ENCODE data around the gene CLEC11A. TPM values are rescaled to one million over a fixed set of nuclear protein-coding genes. Genes with fewer than 3 reads are reported as not detected.

The CLEC11A gene
- total and polyA plus RNA-seq, 10 of the 15 experiments (the other 5 are each of a cell fraction or from before 2014, with no cell fraction given) = not detected

DNA sequence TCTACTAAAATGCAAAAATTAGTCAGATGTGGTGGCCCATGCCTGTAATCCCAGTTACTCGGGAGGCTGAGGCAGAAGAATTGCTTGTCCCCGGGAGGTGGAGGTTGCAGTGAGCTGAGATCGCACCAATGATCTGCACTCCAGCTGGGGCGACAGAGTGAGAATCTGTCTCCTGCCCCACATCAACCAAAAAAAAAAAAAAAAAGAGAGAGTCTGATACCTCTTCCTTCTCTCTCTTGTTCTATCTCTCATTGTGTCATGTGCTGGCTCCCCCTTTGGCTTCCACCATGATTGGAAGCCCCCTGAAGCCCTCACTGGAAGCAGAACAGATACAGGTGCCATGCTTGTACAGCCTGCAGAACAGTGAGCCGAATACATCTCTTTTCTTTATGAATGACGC is 20.4 kb downstream of the CLEC11A start:
- TF ChIP-seq SMC3 (IDR thresholded peaks at IDR 0.05; ENCODE audit: borderline replicate concordance, low read length) (no peak), HDAC6 (IDR thresholded peaks at IDR 0.05; ENCODE audit: unreplicated experiment) (no peak)
- ATAC-seq (no peak), FAIRE-seq (no peak), DNase-seq (ENCODE audit: low read depth, low spot score) (no peak)
- Histone ChIP-seq H3K27ac (ENCODE audit: control insufficient read depth, insufficient read depth) (no peak overlapping the region), H3K4me1 (ENCODE audit: control insufficient read depth, insufficient read depth, low read length) (no peaks in the 10 kb centered on the region), H3K9ac (ENCODE audit: control insufficient read depth, insufficient read depth, low read length) (no peak overlapping the region), H3K9me3 (replicated peaks; ENCODE audit: control insufficient read depth, insufficient read depth, low read length) (no peaks in the 10 kb centered on the region), H3K4me3 (no peak overlapping the region), H3K4me2 (ENCODE audit: control insufficient read depth, insufficient read depth) (no peak overlapping the region), H3K79me2 (ENCODE audit: control insufficient read depth, insufficient read depth, low read length) (no peaks in the 10 kb centered on the region), H2AFZ (ENCODE audit: control insufficient read depth, low read depth, low read length) (no peak overlapping the region), H3K27me3 (replicated peaks in 1 of 2; ENCODE audit: control insufficient read depth in 2 of 2, insufficient read depth in 2 of 2, low read length in 1 of 2) (no peaks in the 10 kb centered on the region), H3K36me3 (ENCODE audit: control insufficient read depth in 2 of 2, insufficient read depth in 2 of 2, low read length in 1 of 2) (no peaks in the 10 kb centered on the region), H4K20me1 (ENCODE audit: control insufficient read depth, insufficient read depth) (no peaks in the 10 kb centered on the region)
- CTCF ChIA-PET = no interaction called here
- in situ Hi-C loops (cut with MboI) (no loop called here), intact Hi-C loops (cut with micrococcal nuclease; ENCODE audit: unreplicated experiment) (no loop called here)
- WGBS (ENCODE audit: insufficient coverage, insufficient replicate concordance, low lambda C conversion rate, missing lambda C conversion rate) = 57% methylated on average over 5 of the region's 6 CpGs
- BruUV-seq (replicated peaks) = no TSS peak
- RAD21 ChIA-PET (ENCODE audit: unreplicated experiment) = no interaction called here
- SMC1A ChIA-PET (ENCODE audit: uncharacterized antibody, unreplicated experiment) = no interaction called here
- POLR2A ChIA-PET = no interaction called here

DNA sequence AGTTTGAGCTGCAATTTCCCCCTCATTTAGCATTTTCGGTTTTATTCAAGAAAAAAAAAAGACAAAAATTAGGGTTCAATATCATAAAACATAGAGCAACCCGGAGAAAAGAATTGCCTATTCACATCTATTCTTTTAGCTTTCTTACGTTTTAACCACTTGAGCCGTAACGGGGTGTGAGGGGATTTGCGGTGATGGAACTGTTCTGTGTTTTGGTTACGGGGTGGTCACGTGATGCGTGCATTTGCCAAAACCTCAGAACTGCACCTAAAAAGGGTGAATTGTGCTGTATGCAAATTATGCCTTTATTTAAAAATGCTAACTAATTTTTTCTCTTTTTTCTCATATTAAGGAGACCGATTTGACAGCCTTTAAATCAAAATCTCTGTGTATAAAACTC is 22.1 kb downstream of the CLEC11A start:
- H3K4me3 ChIP-seq = no peak overlapping the region
- no peaks in the 10 kb centered on the region for H3K9me3 ChIP-seq (replicated peaks; ENCODE audit: control insufficient read depth, insufficient read depth, low read length)
- ChIA-PET RAD21 (ENCODE audit: unreplicated experiment) (no interaction called here), CTCF (no interaction called here), POLR2A (no interaction called here), SMC1A (ENCODE audit: uncharacterized antibody, unreplicated experiment) (no interaction called here)
- 22% methylated on average over 10 of the region's 10 CpGs for WGBS (ENCODE audit: insufficient coverage, insufficient replicate concordance, low lambda C conversion rate, missing lambda C conversion rate)
- no peaks in the 10 kb centered on the region for H3K27me3 ChIP-seq (replicated peaks in 1 of 2; ENCODE audit: control insufficient read depth in 2 of 2, insufficient read depth in 2 of 2, low read length in 1 of 2)
- no peak overlapping the region for H3K9ac ChIP-seq (ENCODE audit: control insufficient read depth, insufficient read depth, low read length)
- H2AFZ ChIP-seq (ENCODE audit: control insufficient read depth, low read depth, low read length) = no peak overlapping the region
- DNase-seq (ENCODE audit: low read depth, low spot score) (no peak), FAIRE-seq (no peak), ATAC-seq (no peak)
- in situ Hi-C loops (cut with MboI) = no loop called here
- intact Hi-C loops (cut with micrococcal nuclease; ENCODE audit: unreplicated experiment) = no loop called here
- H3K36me3 ChIP-seq (ENCODE audit: control insufficient read depth in 2 of 2, insufficient read depth in 2 of 2, low read length in 1 of 2) = no peaks in the 10 kb centered on the region
- H3K79me2 ChIP-seq (ENCODE audit: control insufficient read depth, insufficient read depth, low read length) = no peaks in the 10 kb centered on the region
- BruUV-seq (replicated peaks) = no TSS peak
- no peaks in the 10 kb centered on the region for H4K20me1 ChIP-seq (ENCODE audit: control insufficient read depth, insufficient read depth)
- no peak overlapping the region for H3K4me2 ChIP-seq (ENCODE audit: control insufficient read depth, insufficient read depth)
- no peaks in the 10 kb centered on the region for H3K4me1 ChIP-seq (ENCODE audit: control insufficient read depth, insufficient read depth, low read length)
- H3K27ac ChIP-seq (ENCODE audit: control insufficient read depth, insufficient read depth) = no peak overlapping the region
- TF ChIP-seq, protein P1, sequence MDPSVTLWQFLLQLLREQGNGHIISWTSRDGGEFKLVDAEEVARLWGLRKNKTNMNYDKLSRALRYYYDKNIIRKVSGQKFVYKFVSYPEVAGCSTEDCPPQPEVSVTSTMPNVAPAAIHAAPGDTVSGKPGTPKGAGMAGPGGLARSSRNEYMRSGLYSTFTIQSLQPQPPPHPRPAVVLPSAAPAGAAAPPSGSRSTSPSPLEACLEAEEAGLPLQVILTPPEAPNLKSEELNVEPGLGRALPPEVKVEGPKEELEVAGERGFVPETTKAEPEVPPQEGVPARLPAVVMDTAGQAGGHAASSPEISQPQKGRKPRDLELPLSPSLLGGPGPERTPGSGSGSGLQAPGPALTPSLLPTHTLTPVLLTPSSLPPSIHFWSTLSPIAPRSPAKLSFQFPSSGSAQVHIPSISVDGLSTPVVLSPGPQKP (IDR thresholded peaks at IDR 0.05; ENCODE audit: low read depth, low read length) = no peak
- TF ChIP-seq TARDBP (IDR thresholded peaks at IDR 0.05; ENCODE audit: borderline replicate concordance) = no peak
- no peak for TF ChIP-seq CBFB (IDR thresholded peaks at IDR 0.05; ENCODE audit: low read depth)
- TF ChIP-seq GABPA (IDR thresholded peaks at IDR 0.05; ENCODE audit: low read depth) = no peak
- TF ChIP-seq SIN3A (IDR thresholded peaks at IDR 0.05; ENCODE audit: low read depth, low read length) = no peak
- TF ChIP-seq, protein P2, sequence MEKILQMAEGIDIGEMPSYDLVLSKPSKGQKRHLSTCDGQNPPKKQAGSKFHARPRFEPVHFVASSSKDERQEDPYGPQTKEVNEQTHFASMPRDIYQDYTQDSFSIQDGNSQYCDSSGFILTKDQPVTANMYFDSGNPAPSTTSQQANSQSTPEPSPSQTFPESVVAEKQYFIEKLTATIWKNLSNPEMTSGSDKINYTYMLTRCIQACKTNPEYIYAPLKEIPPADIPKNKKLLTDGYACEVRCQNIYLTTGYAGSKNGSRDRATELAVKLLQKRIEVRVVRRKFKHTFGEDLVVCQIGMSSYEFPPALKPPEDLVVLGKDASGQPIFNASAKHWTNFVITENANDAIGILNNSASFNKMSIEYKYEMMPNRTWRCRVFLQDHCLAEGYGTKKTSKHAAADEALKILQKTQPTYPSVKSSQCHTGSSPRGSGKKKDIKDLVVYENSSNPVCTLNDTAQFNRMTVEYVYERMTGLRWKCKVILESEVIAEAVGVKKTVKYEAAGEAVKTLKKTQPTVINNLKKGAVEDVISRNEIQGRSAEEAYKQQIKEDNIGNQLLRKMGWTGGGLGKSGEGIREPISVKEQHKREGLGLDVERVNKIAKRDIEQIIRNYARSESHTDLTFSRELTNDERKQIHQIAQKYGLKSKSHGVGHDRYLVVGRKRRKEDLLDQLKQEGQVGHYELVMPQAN (conservative IDR thresholded peaks at IDR 0.05) = no peak
- no peak for TF ChIP-seq POLR2A (IDR thresholded peaks at IDR 0.05; ENCODE audit: low read depth, low read length)
- no peak for TF ChIP-seq BRCA1 (IDR thresholded peaks at IDR 0.05; ENCODE audit: low read depth, low read length)
- TF ChIP-seq, protein P3, sequence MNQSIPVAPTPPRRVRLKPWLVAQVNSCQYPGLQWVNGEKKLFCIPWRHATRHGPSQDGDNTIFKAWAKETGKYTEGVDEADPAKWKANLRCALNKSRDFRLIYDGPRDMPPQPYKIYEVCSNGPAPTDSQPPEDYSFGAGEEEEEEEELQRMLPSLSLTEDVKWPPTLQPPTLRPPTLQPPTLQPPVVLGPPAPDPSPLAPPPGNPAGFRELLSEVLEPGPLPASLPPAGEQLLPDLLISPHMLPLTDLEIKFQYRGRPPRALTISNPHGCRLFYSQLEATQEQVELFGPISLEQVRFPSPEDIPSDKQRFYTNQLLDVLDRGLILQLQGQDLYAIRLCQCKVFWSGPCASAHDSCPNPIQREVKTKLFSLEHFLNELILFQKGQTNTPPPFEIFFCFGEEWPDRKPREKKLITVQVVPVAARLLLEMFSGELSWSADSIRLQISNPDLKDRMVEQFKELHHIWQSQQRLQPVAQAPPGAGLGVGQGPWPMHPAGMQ (IDR thresholded peaks at IDR 0.05; ENCODE audit: borderline replicate concordance) = no peak
- no peak for TF ChIP-seq PML (IDR thresholded peaks at IDR 0.05; ENCODE audit: low read length)
- TF ChIP-seq, protein P4, sequence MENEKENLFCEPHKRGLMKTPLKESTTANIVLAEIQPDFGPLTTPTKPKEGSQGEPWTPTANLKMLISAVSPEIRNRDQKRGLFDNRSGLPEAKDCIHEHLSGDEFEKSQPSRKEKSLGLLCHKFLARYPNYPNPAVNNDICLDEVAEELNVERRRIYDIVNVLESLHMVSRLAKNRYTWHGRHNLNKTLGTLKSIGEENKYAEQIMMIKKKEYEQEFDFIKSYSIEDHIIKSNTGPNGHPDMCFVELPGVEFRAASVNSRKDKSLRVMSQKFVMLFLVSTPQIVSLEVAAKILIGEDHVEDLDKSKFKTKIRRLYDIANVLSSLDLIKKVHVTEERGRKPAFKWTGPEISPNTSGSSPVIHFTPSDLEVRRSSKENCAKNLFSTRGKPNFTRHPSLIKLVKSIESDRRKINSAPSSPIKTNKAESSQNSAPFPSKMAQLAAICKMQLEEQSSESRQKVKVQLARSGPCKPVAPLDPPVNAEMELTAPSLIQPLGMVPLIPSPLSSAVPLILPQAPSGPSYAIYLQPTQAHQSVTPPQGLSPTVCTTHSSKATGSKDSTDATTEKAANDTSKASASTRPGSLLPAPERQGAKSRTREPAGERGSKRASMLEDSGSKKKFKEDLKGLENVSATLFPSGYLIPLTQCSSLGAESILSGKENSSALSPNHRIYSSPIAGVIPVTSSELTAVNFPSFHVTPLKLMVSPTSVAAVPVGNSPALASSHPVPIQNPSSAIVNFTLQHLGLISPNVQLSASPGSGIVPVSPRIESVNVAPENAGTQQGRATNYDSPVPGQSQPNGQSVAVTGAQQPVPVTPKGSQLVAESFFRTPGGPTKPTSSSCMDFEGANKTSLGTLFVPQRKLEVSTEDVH (IDR thresholded peaks at IDR 0.05; ENCODE audit: low read depth, partially characterized antibody) = no peak
